ENCODE measurements around the gene ZNF804B.

Gene ZNF804B

DNA sequence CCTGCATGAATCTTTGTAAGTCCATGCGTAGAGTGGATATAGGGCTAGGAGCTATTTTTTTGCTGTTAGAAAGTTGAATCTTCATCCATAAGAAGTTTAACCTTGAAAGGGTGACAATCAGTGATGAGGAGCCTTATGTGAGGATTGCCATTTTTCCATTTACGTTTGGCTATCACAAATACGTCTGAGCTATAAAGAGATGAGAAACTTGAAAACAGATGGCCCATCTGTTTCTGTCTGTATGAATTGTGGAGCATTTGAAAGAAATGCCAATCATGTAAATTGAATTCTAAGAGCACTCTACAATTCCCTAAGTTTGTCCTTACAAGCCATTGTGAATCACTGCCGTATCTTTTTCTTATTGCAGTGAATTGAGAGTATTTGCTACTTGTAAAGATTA lies 205.9 kb downstream of the ZNF804B start:
- no peak for DNase-seq (ENCODE audit: extremely low read depth in 1 of 2, low read depth in 1 of 2)

DNA sequence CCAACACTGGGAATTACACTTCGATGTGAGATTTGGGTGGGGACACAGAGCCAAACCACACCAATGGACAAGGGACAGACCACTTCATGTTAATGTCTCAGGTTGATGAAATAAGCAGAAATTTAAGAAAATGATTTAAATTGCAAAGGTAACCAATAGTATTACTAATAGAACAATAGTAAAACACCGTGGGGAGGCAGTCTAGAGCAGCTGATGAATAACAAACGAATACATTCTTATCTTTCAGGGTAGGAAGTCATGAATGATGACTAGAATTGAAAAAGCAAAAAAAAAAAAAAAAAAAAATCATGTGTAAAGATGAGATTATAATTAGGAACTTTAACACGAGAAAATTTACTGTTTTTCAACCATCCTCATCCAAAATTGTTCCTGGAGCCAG lies 207.9 kb downstream of the ZNF804B start:
- no peak for DNase-seq (ENCODE audit: extremely low read depth in 1 of 2, low read depth in 1 of 2)

DNA sequence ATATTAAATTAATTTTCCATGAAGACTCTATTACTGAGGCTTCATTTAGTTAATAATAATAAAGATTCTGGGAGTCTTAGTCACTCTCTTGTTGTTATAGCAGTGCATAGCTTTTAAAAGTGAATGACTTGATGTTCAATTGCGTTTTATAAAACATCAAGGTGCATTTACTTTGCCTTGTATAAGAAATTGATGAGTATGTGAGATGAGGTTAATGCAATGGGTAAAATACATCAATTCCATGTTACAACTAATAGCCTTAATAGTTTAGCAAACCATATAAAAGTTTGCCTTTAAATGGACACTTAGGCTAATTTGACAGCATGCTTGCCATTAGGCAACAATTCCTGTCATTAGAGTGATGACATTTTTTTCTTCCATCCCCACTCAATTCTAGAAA lies 209.7 kb downstream of the ZNF804B start:
- no peak for DNase-seq (ENCODE audit: extremely low read depth in 1 of 2, low read depth in 1 of 2)

DNA sequence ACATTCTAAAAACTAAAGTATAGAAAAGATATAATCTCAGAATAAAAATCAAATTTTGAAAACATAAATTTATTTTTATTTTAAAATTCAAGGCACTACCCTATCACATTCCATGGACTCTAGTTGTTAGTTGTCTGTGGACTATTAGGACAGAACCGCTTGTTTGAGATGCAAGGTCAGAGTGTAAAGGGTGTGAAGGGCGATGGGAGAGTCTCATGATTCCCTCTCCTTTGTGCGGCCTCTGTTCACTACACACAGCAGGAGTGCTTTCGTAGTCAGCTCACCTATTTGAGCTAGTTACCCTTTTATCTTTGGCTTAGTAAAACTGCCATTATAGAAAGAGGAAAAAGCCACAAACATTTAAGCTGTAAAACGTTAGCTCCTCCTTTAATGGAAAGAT lies 225.8 kb downstream of the ZNF804B start:
- DNase-seq (ENCODE audit: extremely low read depth in 1 of 2, low read depth in 1 of 2), result no peak

DNA sequence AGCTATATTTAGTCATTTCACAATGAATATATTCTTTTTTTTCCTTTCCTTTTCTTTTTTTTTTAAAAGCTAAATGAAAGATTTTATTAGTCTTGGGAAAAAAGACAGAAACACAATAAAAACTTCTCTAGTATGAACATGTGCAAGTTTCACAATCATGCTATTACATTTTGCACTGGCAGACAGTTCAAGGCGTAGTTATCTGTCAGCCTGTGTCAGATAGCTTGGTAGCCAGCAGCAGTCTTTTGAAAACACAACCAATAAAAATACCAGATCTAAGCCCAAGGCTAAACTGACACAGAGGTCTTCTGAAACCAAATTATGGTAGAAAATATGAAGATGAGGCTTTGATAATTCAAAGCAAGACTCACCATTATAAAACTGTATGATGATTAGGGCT lies 241.8 kb downstream of the ZNF804B start:
- DNase-seq (ENCODE audit: extremely low read depth in 1 of 2, low read depth in 1 of 2), result no peak

DNA sequence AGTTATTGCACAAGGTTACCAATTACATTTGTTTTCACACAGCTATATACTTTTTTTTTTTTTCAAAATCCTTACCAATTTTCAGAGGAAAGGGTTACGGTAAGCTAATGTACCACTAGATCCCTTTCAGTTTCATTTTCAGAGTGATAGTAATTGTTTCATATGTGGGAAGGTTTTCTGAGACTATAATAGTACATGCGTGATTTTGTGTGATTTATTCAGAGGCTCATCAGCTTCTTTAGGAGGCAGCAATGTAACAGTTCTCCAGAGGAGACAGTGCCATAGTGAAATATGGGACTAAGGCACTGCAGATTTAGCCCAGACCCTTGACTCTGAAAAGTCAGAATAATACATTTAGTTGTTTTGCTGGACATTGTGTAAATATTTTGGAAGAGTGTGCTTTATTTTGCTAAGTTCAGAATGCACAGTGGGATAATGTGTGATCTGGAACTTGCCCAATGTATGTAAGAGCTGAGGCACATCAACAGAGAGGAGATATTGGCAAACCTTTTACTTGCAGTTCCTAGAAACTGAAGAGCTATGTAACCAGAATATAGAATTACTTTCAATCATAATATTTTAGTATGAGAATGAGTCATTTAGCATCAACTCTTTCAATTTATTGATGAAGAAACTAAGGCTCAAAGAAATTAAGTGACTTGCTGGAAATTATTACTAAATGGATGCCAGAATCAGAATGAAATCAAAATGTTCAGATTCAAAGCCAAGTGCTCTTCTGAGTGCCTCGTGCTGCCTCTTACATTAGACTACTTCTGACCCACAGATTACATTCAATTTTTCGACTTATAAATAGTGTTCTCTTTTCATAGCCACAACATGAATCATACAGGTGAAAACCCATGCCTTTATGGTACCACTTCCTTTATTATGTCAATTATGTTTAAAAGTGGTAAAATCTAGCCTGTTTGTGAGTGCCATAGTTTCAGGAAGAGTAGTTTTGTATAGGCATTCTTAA lies 243.8 kb downstream of the ZNF804B start:
- DNase-seq (ENCODE audit: extremely low read depth in 1 of 2, low read depth in 1 of 2), result no peak

DNA sequence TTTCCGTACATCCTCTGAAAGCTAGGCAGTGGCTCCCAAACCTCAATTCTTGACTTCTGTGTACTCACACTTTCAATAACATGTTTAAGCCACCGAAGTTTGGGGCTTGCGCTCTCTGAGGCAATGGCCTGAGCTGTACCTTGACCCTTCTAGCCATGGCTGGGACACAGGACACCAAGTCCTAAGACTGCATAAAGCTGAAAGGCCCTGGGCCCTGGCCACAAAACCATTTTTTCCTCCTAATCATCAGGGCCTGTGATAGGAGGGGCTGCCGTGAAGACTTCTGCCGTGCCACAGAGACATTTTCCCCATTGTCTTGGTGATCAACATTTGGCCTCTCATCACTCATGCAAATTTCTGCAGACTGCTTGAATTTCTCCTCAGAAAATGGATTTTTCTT lies 252.5 kb downstream of the ZNF804B start:
- DNase-seq (ENCODE audit: extremely low read depth in 1 of 2, low read depth in 1 of 2), result no peak

DNA sequence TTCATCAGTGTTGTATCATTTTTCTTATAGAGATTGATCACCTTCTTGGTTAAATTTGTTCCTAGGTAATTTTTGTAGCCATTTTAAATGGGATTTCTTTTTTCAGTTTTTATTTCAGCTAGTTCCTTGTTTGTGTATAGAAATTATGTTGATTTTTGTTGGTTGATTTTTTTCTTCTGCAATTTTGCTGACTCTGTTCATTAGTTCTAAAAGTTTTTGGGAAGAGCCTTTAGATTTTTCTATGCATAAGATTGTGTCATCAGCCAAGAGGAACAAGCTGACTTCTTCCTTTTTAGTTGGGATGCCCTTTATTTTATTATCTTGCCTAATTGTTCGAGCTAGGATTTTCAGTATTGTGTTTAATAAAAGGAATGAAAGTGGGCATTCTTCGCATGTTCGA lies 258.2 kb downstream of the ZNF804B start:
- no peak for DNase-seq (ENCODE audit: extremely low read depth in 1 of 2, low read depth in 1 of 2)

DNA sequence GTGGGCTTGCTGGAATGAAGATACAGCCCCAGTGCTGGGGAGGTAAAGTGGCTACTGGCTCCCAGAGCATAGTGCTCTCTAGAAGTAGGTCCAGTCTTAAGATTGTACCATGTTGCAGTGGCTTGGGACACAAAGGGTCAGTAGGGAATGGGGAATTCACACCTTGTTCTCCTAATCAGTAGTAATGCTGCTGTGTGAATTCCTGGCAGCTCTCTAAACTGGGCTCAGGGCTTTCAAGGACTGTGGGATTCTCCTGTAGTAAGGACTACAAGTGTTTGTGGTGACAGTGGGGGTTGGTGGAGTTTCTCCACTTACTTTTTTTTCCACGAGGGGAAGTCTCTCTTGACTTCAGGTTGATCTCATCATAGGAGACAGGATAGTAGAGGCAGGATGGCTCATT lies 262.2 kb downstream of the ZNF804B start:
- no peak for DNase-seq (ENCODE audit: extremely low read depth in 1 of 2, low read depth in 1 of 2)

DNA sequence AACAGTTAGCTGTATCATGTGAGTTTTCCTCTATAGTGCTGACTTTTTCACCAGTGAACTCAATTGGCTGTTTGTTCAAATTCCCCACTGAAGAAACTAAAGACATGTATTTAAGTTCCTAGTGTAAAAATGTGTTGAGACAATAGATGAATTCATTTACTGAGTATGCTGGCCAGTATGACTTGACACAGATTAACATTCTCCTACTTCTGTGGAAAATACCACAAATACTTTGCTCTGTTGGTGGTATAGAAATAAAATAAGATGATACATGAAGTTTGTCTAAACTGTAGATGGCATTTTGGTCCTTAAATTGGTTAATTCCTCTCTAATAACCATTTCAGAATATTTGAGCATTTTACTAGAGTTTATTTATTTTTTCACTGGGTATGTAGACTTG lies 263.7 kb downstream of the ZNF804B start:
- DNase-seq (ENCODE audit: extremely low read depth in 1 of 2, low read depth in 1 of 2), result no peak

DNA sequence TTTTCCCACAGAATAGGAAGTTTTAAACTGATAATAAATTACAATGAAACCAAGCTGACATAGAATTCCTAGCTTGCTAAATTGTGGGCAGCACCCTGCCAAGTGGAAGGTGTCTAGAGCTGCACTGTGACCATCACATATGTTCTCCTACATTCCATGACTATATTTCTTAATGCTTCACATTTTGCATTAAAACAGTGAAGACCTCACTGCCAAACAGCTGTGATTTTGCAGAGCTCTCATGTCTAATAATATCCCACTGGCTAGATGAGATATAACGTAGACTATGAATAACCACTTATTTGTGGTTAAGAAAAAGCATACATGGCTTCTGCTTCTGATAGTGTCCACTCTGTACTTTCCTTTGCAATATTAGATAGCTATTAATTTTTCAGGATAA lies 264.4 kb downstream of the ZNF804B start:
- no peak for DNase-seq (ENCODE audit: extremely low read depth in 1 of 2, low read depth in 1 of 2)

DNA sequence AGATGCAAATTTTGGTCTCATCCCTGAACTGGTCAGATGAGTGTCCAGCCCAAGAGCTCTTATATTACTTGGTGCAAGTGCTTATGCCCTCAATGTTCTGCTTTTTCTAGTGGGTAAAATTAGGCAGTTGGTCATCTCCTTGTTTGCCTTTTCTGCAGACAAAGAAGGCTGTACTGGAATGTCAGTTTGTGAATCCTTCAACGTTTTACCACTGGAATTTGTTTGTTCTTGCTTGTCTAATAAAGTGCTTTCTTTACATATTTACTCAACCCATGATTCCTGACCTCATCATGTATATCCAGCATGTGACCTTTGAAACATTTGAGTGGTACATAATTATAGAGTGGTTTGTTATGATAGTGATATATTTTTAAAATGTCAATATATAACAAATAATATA lies 268.3 kb downstream of the ZNF804B start:
- DNase-seq (ENCODE audit: extremely low read depth in 1 of 2, low read depth in 1 of 2), result no peak

DNA sequence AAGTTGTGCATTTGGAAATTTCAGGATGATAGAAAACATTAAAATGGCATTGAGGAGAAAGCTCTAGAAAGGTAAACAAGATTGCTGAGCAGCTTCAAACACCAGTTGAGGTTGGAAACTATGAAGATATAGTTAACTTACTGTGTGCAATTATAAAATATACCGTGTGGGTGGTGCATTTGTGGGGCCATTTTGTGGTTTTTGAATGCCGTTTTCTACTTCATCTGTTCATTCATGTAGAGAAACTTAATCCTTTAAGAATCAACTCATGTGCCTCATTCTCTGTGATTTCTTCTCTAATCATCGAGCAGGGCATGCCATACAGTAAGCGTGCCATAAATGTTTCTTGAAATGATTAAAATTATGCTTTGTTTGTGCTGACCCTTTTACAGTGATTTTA lies 268.8 kb downstream of the ZNF804B start:
- no peak for DNase-seq (ENCODE audit: extremely low read depth in 1 of 2, low read depth in 1 of 2)

DNA sequence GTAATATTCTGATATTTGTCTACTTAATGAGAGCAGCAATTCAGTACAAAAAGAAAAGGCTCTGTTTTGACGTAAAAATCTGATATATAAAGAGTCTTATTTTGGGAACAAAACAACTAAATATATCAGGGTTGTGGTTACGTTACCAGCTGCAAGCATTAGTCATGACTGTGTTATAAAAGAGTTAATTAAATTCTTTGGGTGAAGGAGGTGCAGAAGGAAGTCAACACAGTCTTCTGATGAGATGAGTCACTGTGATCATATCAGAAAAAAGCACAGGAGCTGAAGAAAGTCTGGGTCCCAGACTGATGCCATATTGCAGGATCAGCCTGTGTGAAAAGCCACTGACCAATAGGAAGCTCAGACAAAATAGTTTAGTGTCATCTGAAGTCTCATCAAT lies 270.4 kb downstream of the ZNF804B start:
- DNase-seq (ENCODE audit: extremely low read depth in 1 of 2, low read depth in 1 of 2), result no peak

DNA sequence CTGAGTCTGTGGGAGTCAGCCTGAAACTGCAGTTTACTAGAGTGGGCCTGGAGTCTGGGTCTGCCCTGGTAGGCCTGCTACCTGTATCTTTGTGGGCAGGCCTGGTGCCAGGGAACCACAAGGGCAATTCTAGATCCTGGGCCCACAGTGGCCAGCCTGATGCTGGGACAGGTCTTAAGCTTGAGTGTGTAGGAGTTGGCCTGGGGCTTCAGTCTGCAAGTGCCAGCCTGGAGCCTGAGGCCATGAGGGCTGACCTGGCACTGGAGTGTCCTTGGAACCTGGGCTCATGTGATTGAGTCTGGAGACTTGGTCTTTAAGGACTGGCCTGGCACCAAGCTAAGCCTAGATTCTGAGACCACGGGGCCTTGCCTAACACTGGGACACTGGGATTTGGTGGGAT lies 281.7 kb downstream of the ZNF804B start:
- DNase-seq (ENCODE audit: extremely low read depth in 1 of 2, low read depth in 1 of 2), result no peak

DNA sequence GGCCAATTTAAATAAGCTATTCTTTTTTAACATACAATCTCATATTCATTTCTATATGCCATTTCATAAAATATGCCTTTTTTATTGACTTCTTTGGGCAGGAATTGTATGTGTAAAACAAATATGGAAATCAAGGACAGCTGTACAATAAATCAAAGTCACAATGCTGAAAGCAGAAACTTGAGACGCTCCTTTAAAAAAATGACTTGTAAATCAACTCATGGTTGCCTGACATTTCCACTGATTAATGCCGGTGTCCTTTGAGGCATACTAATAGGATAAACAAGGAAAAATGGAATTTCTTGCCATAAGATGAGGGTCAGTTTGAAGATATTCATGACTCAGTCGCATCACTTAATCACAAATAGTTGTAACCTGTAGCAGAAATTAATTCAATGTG lies 283.4 kb downstream of the ZNF804B start:
- no peak for DNase-seq (ENCODE audit: extremely low read depth in 1 of 2, low read depth in 1 of 2)

DNA sequence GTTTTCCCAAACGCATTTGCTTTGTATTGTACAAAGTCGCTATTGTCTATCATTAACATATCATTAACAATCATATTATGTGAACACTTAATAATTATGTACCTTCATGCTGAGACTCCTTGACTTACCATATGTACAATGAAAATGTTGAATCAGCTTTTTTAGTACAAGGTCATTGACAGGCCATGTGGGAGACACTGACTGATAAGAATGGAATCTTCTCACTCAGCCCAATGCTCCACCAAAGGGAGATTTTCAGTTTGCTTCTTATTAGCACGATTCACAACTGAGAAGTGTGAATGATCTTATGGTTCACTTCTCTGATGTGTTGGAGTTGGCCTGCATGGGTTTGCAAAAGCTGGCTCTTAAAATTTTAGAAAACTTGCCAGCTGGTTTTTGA lies 289.5 kb downstream of the ZNF804B start:
- no peak for DNase-seq (ENCODE audit: extremely low read depth in 1 of 2, low read depth in 1 of 2)

DNA sequence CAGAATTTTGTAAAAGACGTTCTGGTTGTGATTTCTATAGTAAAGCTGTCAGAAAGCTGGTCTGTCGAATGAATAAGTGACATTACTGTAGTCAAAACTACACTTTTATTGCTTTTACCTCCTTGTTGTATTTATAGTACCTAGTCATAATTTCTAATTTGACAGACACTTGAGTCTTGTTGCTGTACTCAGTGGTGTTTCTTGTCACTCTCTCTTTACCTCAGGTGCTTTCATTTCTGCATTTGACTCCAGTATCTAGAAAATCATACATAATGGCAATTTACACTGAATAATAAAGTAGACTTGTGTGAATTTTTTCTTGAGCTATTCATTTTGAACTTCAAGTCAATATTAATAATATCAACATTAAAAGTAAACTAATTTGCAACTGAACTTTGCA lies 293.6 kb downstream of the ZNF804B start:
- DNase-seq (ENCODE audit: extremely low read depth in 1 of 2, low read depth in 1 of 2), result no peak

DNA sequence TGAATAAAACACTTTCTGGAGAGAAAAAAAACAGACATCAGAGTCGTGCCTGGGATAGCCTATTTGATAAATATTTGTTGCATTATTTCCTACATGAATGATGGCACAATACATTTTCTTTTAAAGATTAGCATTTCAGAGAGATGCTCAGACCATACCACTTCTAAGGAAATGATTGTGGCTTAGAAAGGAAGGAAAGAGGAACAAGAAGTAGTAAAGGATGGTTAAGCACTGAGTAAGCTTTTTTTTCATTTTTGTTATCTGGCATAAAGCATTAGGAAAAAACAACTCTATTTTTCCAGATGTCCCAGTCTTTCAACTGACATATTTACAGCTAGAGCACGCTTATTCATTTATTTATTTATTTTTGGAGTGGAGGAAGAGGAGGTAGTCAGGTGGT lies 294.9 kb downstream of the ZNF804B start:
- no peak for DNase-seq (ENCODE audit: extremely low read depth in 1 of 2, low read depth in 1 of 2)

DNA sequence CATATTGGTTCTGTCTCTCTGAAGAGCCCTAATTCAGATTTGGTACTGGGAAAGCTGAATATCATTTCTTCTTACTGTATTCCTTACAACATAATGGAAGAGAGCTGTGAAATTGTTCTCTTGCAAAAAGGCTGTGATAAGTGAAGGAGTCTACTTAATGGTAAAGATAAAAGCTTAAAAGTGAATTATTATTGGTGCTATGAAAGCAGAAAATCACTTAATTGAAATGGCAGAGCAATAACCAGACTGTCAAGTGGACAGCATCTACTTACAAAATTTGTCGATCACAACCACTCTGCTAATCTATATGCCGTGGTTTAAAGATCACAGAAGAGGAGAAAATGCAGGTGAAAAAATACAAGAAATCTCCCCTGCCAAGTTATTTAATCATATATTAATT lies 300.7 kb downstream of the ZNF804B start:
- no peak for DNase-seq (ENCODE audit: extremely low read depth in 1 of 2, low read depth in 1 of 2)

DNA sequence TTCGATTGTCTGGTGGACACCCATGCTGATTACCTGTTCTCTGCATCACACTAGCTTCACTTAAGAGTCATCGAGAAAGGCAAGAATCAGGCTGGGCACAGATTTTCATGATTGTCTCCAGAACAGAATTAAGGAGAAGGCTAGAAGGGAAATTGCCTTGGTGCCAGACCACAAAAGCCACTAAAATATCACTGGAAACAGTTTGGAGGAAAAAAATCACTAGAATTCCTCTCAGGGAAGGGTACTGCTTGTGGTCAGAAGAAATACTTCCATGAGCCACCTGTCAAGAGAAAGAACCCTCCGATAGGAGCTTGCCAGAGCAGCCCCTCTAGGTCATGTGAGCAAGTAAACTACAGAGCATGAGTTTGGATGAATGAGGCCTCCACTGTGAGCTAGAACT lies 305.3 kb downstream of the ZNF804B start:
- no peak for DNase-seq (ENCODE audit: extremely low read depth in 1 of 2, low read depth in 1 of 2)

DNA sequence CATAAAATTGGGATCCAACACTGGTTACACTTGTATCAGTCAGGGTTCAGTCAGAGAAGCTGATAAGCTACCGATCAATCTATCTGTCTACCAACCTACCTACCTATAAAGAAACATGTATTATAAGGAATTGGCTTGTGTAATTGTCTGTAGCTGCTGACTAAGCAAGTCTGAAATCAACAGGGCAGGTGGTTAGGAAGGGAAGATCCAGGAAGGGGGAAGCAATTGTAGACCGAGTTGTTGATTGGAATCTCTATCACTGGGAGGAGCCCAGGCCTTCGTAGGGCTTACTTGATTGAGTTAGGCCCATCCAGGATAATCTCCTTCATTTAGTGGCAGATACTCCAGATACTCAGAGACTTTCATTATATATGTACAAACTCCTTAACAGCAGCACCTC lies 307.5 kb downstream of the ZNF804B start:
- no peak for DNase-seq (ENCODE audit: extremely low read depth in 1 of 2, low read depth in 1 of 2)

DNA sequence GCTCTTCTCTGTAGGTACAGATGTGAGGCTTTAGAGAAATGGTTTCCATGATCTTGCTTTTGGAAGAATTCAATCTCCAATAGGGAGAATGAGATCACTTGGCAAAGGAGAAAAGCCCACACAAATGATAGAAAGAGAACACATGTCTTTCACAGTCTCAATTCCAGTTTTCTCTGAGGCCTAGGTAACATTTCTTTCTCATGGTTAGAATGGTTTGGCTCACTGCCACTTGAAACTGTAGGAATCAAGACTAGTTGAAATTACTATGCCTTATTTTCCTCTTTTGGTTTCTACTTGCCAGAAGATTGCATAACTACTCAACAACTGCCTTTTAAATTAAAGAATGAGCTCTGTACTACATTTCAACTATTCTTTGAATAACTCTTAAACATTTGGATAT lies 312.6 kb downstream of the ZNF804B start:
- no peak for DNase-seq (ENCODE audit: extremely low read depth in 1 of 2, low read depth in 1 of 2)

Measured in activated CD8-positive, alpha-beta memory T cell treated with anti-CD3 and anti-CD28 coated beads for 1 hour (primary cell).